Neuron (in vitro differentiated cells): Measurements from ENCODE around the gene PLD1.
"Not testable (repeated sequence)": the region's sequence is repeated elsewhere in the genome, so short reads cannot be mapped to it uniquely, and the experiment has no call there.

Experiments used
- H2AFZ ChIP-seq: one replicate; pipeline ENCODE4 v1.6.1; 2013; ENCODE audit warnings: low read depth, mild to moderate bottlenecking, inconsistent platforms, low read length, moderate library complexity
- H3K27me3 ChIP-seq: one replicate; pipeline ENCODE4 v1.6.1; 2013; ENCODE audit warnings: low read length; ENCODE audit not compliant: insufficient read depth
- H3K36me3 ChIP-seq: one replicate; pipeline ENCODE4 v1.6.1; 2013; ENCODE audit warnings: low read length; ENCODE audit not compliant: insufficient read depth
- H3K4me1 ChIP-seq: one replicate; pipeline ENCODE4 v1.6.1; 2013; ENCODE audit warnings: low read length; ENCODE audit not compliant: insufficient read depth
- H3K4me3 ChIP-seq: 2 replicates; pipeline ENCODE4 v1.5.1; 2013; ENCODE audit warnings: mild to moderate bottlenecking, low read length, moderate library complexity
- H3K9me3 ChIP-seq: one replicate; pipeline ENCODE4 v1.6.1; 2013; ENCODE audit warnings: low read length

PLD1 gene

DNA sequence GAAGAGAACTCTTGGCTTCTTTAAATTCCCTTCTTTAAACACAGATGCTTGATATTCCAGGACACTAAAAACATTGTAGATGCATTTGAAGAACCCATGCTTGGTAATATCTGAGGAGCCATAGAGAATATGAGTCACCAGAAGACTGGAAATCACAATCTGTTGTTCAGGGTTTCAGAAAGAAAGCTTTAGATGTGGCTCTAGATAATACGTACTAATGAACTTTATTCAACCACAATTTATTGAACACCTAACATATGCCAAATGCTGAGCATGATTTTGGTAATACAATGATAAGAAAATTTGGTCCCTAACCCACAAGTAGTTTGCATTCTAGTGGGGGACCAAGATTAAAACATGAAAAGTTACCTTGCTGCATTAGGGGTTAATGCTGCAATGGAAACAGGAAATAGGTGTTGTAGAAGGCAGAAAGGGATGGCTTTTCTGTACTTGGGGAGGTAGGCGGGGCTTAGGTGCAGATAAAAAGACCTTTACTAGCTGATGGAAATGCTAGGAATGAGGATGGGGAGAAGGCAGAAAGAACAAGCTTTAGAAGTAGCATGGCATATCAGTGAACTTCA lies 11.6 kb upstream of the PLD1 start:
- Histone ChIP-seq H3K4me1 (no peaks in the 10 kb centered on the region), H3K36me3 (no peaks in the 10 kb centered on the region), H3K27me3 (no peaks in the 10 kb centered on the region), H3K4me3 (no peak overlapping the region), H2AFZ (no peak overlapping the region), H3K9me3 (peaks cover 2% of the 10 kb centered on the region)

DNA sequence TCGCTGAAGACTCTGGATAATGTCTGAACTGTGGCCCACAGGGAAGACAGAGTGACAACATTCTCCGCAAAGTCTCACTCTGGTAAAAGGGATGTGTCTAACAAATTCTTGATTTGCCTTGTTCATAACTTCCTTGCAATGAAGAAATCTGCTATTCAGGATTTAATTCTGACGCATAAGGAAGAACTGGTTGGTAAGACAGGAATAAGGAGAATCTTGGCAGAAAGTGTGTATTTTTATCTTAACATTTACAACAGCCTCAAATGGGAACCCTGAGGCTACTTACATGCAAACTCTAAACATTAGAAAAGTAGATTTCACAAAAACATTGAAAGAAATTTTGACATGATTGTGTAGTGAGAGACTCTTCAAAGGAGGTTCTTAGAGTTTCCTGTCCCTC lies 10.8 kb upstream of the PLD1 start:
- Histone ChIP-seq H3K27me3 (no peaks in the 10 kb centered on the region), H2AFZ (no peak overlapping the region), H3K36me3 (no peaks in the 10 kb centered on the region), H3K4me3 (no peak overlapping the region), H3K9me3 (peaks cover 2% of the 10 kb centered on the region), H3K4me1 (no peaks in the 10 kb centered on the region)

DNA sequence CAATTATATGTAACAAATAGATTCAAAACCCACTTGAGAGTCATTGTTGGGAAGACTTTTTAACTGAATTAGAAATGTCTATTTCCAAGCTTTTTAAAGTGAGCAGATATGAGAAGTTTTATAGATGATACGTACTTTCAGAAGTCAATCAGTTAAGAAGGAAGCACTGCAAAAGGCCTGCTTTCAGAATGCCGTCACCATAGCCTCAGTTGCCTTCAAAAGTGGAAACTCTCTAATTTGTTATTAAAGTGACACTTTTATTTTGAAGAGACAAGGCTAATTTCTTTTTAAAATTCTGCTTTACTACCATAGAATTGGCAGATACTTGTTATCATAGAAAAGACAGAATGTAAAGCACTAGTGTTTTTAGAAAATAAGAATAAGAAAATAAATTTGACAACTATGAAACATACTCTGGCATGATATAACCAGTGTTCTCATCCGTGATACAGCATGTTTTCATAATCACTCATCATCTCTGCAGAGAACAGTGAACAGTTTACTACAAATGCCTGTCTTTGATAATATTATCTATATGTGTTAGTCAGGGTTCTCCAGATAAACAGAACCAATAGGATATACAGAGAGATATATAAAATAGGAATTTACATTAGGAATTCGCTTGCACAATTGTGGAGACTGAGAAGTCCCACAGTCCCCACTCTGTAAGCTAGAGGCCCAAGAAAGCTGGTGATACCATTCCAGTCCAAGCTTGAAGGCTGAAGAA lies 7.0 kb upstream of the PLD1 start:
- H3K4me3 ChIP-seq: no peak overlapping the region
- no peaks in the 10 kb centered on the region for H3K27me3 ChIP-seq
- peaks cover 2% of the 10 kb centered on the region for H3K9me3 ChIP-seq
- no peak overlapping the region for H2AFZ ChIP-seq
- H3K36me3 ChIP-seq: no peaks in the 10 kb centered on the region
- H3K4me1 ChIP-seq: no peaks in the 10 kb centered on the region

DNA sequence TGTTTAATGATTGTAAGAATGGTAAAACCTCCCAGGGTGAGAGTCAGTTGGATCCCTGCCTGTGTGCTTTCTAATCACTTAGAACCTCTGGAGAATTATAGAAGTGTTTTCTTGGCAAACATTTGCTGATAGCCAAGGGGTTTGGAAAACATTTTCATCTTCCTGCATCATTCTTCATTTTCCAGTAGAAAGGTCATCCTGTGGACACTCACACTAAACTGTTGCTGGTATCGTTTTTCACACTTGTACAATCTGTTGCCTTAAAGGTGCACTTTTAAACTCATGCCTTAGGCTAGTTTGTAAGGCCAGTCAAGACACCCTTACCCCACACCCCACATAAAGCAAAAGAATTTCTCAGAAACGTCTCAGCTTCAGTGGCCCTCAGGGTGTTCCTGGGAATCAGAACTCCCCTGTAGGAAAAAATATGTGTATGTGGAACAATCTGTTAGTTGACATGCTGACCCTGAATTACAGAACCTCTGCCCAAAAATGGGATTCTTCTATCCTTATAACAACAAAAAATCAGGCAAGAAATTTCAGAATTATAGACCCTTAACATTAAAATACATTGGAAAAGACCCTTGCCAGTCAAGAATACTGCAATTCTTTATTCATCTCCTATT lies 5.8 kb upstream of the PLD1 start:
- peaks cover 4% of the 10 kb centered on the region for H3K27me3 ChIP-seq
- H3K9me3 ChIP-seq: peaks cover 2% of the 10 kb centered on the region
- no peaks in the 10 kb centered on the region for H3K4me1 ChIP-seq

DNA sequence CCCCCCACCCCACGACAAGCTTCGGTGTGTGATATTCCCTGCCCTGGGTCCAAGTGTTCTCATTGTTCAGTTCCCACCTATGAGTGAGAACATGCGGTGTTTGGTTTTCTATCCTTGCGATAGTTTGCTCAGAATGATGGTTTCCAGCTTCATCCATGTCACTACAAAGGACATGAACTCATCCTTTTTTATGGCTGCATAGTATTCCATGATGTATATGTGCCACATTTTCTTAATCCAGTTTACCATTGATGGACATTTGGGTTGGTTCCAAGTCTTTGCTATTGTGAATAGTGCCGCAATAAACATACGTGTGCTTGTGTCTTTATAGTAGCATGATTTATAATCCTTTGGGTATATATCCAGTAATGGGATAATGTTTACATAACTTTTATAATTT lies 4.4 kb upstream of the PLD1 start:
- H2AFZ ChIP-seq, H3K4me1 ChIP-seq, H3K36me3 ChIP-seq, H3K9me3 ChIP-seq, H3K4me3 ChIP-seq: not testable (repeated sequence)
- peaks cover 11% of the 10 kb centered on the region for H3K27me3 ChIP-seq

More for the DNA sequence above, 5.8 kb upstream of the PLD1 start:
- Histone ChIP-seq H2AFZ (no peak overlapping the region), H3K4me3 (no peak overlapping the region), H3K36me3 (no peaks in the 10 kb centered on the region)

DNA sequence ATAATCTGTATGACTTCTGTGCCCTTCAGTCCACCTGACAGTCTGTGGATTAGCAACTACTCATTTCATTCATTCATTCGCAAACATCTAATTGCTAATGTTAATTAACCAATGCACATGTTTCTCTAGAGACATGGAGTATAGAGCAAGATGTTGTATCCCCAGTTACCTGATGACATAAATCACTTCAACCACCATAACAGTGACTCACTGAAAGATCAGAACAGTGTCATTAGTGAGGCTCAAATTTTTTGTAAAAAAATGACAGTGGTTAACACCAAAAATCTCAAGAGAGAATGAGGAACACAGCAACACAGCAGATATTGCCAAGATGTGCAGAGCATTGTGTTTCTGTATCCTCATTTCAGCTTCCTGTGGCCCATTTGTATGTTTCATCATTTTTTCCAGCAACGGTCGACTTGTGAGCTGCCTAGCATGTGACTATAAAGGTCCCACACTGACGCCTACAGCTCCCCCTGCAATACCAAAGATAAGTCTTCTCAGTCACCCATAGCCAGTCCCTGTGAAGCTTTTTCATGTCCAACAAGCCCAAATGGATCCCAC lies 3.7 kb upstream of the PLD1 start:
- Histone ChIP-seq H3K4me1 (peaks cover 9% of the 10 kb centered on the region), H2AFZ (no peak overlapping the region), H3K36me3 (no peaks in the 10 kb centered on the region), H3K4me3 (no peak overlapping the region), H3K27me3 (peaks cover 11% of the 10 kb centered on the region), H3K9me3 (peaks cover 2% of the 10 kb centered on the region)

DNA sequence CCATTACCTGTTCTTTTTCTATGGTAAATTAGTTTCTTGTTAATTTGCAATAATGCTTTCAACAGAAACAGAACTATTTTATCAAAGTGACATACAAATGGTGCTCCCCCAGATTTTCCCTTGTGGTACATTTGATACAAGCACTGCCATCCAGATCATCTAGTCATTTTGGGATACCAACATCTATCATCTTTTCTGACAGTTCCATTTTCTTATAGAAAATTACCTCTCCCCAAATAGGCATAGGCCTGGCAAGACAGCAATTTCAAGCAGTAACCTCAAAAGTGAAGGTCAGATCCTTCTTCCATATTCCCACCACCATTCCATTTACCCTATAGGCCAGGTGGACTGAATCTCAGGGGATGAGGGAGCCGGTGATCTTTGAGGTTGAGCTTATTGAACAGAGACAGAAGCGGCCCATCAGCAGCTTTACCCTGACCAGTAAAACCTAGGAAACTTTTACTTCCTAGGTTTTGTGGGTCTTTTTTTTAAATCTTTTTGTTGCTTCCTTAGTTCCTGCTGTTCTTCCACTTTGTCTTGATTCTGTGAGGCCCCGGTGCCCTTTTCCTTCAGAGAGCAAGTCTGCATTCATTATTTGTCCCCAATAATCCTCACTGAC lies 3.1 kb upstream of the PLD1 start:
- Histone ChIP-seq H3K4me1 (peaks cover 9% of the 10 kb centered on the region), H3K4me3 (no peak overlapping the region)

DNA sequence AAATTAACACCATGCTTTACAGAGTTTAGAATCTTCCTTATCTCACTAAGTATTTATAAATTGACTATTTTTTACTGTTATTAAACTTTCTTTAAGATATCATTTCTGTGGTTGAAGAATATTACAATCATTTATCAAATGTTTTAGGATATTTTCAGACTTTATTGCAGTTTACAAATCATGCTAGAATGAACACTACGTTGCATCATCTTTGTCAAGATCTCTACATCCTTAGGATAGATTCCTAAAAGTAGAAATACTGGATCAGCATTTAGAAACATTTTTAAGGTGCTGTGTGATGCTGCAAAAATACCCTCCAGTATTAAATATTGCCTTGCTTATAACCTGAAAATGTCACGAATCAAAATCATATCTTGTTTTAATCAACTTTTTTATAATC lies 2.5 kb upstream of the PLD1 start:
- Histone ChIP-seq H3K4me3 (no peak overlapping the region), H3K9me3 (peaks cover 2% of the 10 kb centered on the region), H3K27me3 (peaks cover 11% of the 10 kb centered on the region), H2AFZ (no peak overlapping the region), H3K36me3 (no peaks in the 10 kb centered on the region), H3K4me1 (peaks cover 9% of the 10 kb centered on the region)

More for the DNA sequence above, 3.1 kb upstream of the PLD1 start:
- Histone ChIP-seq H3K27me3 (peaks cover 11% of the 10 kb centered on the region), H3K36me3 (no peaks in the 10 kb centered on the region), H2AFZ (no peak overlapping the region), H3K9me3 (peaks cover 2% of the 10 kb centered on the region)

DNA sequence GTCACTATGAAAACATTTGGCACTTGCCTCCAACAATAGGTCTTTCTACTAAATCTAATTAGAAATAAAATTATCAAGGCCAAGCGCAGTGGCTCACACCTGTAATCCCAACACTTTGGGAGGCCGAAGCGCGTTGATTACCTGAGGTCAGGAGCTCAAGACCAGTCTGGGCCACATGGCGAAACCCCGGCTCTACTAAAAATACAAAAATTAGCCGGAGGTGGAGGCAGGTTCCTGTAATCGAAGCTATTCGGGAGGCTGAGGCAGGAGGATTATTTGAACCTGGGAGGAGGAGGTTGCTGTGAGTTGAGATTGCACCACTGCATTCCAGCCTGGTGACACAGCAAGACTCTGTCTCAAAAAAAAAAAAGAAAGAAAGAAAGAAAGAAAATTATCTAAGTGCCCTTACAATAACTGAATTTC lies 1.6 kb upstream of the PLD1 start:
- Histone ChIP-seq H3K27me3 (peaks cover 11% of the 10 kb centered on the region), H2AFZ (no peak overlapping the region), H3K9me3 (no peaks in the 10 kb centered on the region), H3K4me1 (peaks cover 9% of the 10 kb centered on the region), H3K36me3 (no peaks in the 10 kb centered on the region), H3K4me3 (no peak overlapping the region)

DNA sequence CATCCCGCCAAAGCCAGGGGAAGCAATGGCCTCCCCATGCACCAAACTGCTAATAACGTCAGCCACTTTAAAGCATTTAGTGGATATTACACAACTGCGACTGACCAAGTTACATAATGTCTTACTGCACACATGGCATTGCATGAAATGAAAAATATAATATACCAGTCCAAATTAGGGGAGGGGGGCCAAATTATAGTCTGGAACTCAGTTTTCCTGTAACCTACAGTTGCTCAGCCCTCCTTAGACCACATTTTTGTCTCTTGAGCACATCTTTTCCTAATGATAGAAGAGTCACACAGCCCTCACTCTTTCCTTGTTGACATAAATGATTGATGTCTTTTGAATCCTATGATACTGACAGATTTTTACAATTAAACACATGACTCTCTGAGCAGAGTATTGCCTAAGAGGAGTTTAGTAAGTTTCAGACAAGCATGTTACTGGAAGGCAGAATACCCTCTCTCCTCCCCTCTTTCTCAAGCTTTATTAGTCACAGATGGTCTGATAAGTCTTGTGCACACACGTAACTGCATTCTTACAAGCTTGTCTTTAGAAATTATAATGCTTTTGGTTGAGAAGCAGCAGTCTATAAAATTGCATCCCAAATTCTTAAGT lies 1.1 kb upstream of the PLD1 start:
- no peak overlapping the region for H2AFZ ChIP-seq
- no peaks in the 10 kb centered on the region for H3K36me3 ChIP-seq
- H3K4me3 ChIP-seq: no peak overlapping the region
- peaks cover 9% of the 10 kb centered on the region for H3K4me1 ChIP-seq
- H3K9me3 ChIP-seq: no peaks in the 10 kb centered on the region
- peaks cover 11% of the 10 kb centered on the region for H3K27me3 ChIP-seq

DNA sequence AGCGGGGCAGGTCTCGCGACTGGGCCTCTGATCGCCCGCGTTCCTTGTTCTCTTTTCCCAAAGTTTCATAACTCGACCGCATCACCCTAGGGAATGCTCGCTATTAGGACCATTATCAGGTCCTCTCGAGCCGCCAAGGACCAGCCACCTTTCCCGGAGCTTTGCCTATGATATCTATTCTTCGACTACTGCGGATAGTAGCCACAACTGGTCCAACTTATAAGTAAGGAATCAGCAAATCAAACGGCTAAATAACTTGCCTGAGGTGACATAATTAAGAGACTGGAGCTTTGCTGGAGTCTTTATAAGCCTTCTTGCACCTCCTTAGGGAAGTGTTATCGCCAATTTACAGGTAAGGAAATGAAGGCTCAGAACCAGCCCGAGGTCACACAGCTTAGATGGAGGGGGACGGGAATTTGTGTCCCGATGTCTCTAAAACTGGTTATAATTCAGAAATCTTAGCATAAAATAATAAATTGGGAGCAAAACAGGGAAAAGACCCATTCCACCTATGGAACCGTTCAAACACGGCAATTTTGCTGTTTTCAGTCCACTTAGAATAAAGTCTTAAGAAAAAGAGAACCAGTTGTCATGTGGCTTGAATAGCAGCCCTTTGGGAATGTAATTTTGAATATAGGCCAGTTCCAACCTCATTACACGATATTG lies 479 bp upstream of the PLD1 start:
- H3K4me3 ChIP-seq: peak overlapping the region; percentile 61
- peaks cover 11% of the 10 kb centered on the region for H3K27me3 ChIP-seq
- peak overlapping the region; percentile 64 for H2AFZ ChIP-seq
- H3K9me3 ChIP-seq: no peaks in the 10 kb centered on the region
- no peaks in the 10 kb centered on the region for H3K36me3 ChIP-seq
- H3K4me1 ChIP-seq: peaks cover 9% of the 10 kb centered on the region

DNA sequence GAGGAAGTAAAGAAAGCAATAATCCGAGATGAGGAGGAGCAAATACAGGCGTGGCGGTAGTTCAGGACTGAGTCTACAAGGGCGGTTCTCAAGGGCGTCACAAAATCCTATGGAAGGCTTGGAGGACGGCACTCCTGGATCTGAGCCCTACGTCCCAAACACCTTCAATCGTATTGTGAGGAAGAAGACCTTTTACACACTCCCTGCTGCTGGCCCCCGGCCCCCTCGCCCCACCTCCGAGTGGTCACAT lies 747 bp downstream of the PLD1 start:
- Histone ChIP-seq H2AFZ (peak overlapping the region; percentile 64), H3K9me3 (no peaks in the 10 kb centered on the region), H3K4me3 (peak overlapping the region; percentile 61), H3K27me3 (peaks cover 11% of the 10 kb centered on the region), H3K36me3 (no peaks in the 10 kb centered on the region), H3K4me1 (peaks cover 10% of the 10 kb centered on the region)
